ENCODE results near the gene FLRT2. TPM values are rescaled to one million over a fixed set of nuclear protein-coding genes. Genes with fewer than 3 reads are reported as not detected.

Gene FLRT2
- 3.6 and 11.5 TPM in 2 replicates for total RNA-seq (2014; rRNA removed; shearing (Covaris generic))

GRCh38 chr14:85529803-85530574 lies at the start of gene FLRT2:
Gene FLRT2, plus strand, starts transcription at chr14:85530144. Its CDS starts 91,371 bp downstream, at chr14:85621515.
- DNase-seq (ENCODE audit: low spot score): peak; percentile 52

GRCh38 chr14:85481471-85481870 lies 48.5 kb upstream of the FLRT2 start:
- DNase-seq (ENCODE audit: low spot score): no peak

GRCh38 chr14:85482552-85482951 lies 47.4 kb upstream of the FLRT2 start:
- DNase-seq (ENCODE audit: low spot score): no peak

GRCh38 chr14:85483037-85483436 lies 46.9 kb upstream of the FLRT2 start:
- DNase-seq (ENCODE audit: low spot score): no peak

- no peak for DNase-seq (ENCODE audit: low spot score)
Measured at GRCh38 chr14:85483652-85484051, 46.3 kb upstream of the FLRT2 start.

- DNase-seq (ENCODE audit: low spot score): no peak
Measured at GRCh38 chr14:85487215-85487614, 42.7 kb upstream of the FLRT2 start.

- DNase-seq (ENCODE audit: low spot score): no peak
Measured at GRCh38 chr14:85501751-85502150, 28.2 kb upstream of the FLRT2 start.

GRCh38 chr14:85508863-85509262 lies 21.1 kb upstream of the FLRT2 start:
- no peak for DNase-seq (ENCODE audit: low spot score)

- DNase-seq (ENCODE audit: low spot score): no peak
Measured at GRCh38 chr14:85512451-85512850, 17.5 kb upstream of the FLRT2 start.

- no peak for DNase-seq (ENCODE audit: low spot score)
Measured at GRCh38 chr14:85514487-85514886, 15.5 kb upstream of the FLRT2 start.

GRCh38 chr14:85516239-85517113 lies 13.5 kb upstream of the FLRT2 start:
- DNase-seq (ENCODE audit: low spot score): peak; percentile 64

- no peak for DNase-seq (ENCODE audit: low spot score)
Measured at GRCh38 chr14:85517114-85517688, 12.7 kb upstream of the FLRT2 start.

- DNase-seq (ENCODE audit: low spot score): no peak
Measured at GRCh38 chr14:85519661-85520305, 10.2 kb upstream of the FLRT2 start.

- DNase-seq (ENCODE audit: low spot score): no peak
Measured at GRCh38 chr14:85520581-85520980, 9.4 kb upstream of the FLRT2 start.

GRCh38 chr14:85523624-85524023 lies 6.3 kb upstream of the FLRT2 start:
- DNase-seq (ENCODE audit: low spot score): no peak

- peak; percentile 49 for DNase-seq (ENCODE audit: low spot score)
Measured at GRCh38 chr14:85527006-85527405, 2.9 kb upstream of the FLRT2 start.

- peak; percentile 5 for DNase-seq (ENCODE audit: low spot score)
Measured at GRCh38 chr14:85527445-85528035, 2.4 kb upstream of the FLRT2 start.

- DNase-seq (ENCODE audit: low spot score): peak; percentile 61
Measured at GRCh38 chr14:85528080-85528896, 1.7 kb upstream of the FLRT2 start.

- peak; percentile 14 for DNase-seq (ENCODE audit: low spot score)
Measured at GRCh38 chr14:85528897-85529631, 880 bp upstream of the FLRT2 start.

GRCh38 chr14:85530626-85531025 lies 682 bp downstream of the FLRT2 start:
- DNase-seq (ENCODE audit: low spot score): no peak
